ENCODE results near the gene AKT3.

DNA sequence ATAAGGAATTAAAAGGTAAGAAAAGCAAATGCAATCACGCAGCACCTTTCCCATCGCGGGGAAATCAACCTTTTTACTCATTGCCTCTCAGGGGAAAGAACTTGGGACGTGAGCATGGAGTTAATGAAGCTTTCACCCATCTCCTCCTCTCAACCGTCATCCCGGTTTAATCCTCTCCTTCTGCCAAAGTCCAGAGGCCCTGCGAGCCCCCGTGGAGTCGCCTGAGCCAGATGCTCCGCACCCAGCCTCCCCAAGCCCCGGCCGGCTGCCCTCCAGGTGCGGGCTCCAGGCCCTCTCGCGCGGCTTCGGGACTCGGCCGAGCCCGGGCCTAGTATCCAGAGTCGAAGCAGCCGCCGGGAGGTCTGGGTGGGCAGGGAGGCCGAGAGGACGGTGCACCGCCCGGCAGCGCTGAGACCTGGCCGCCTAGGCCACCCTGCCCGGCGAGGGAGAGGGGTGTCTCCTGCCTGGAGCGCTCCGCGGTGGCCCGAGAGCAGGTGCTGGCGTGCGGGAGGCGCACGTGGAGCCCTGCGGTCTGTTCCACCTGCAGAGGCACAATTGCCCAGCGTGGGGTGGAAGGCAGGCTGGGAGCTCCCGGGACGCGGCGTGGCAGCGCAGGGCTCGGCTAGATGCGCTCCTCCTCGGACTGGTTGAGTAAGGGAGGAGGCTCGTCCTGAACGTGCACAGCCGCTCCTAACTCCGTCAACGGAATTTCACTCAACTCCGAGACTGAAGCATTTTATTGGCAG, 375.7 kb downstream of the AKT3 start:
- TF ChIP-seq, protein P1, sequence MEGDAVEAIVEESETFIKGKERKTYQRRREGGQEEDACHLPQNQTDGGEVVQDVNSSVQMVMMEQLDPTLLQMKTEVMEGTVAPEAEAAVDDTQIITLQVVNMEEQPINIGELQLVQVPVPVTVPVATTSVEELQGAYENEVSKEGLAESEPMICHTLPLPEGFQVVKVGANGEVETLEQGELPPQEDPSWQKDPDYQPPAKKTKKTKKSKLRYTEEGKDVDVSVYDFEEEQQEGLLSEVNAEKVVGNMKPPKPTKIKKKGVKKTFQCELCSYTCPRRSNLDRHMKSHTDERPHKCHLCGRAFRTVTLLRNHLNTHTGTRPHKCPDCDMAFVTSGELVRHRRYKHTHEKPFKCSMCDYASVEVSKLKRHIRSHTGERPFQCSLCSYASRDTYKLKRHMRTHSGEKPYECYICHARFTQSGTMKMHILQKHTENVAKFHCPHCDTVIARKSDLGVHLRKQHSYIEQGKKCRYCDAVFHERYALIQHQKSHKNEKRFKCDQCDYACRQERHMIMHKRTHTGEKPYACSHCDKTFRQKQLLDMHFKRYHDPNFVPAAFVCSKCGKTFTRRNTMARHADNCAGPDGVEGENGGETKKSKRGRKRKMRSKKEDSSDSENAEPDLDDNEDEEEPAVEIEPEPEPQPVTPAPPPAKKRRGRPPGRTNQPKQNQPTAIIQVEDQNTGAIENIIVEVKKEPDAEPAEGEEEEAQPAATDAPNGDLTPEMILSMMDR (optimal IDR thresholded peaks at IDR 0.05 in 1 of 3, IDR thresholded peaks at IDR 0.05 in 1 of 3, conservative IDR thresholded peaks at IDR 0.05 in 1 of 3; ENCODE audit: extremely low read depth in 1 of 3, insufficient read depth in 2 of 3, low read length in 3 of 3) = no peak
- no peak for TF ChIP-seq EZH2 (IDR thresholded peaks at IDR 0.05; ENCODE audit: low read length)
